ENCODE data around the gene CNGA2. TPM values are rescaled to one million over a fixed set of nuclear protein-coding genes. Genes with fewer than 3 reads are reported as not detected.

The CNGA2 gene
- total and polyA plus RNA-seq, 10 of the 15 experiments (the other 5 are each of a cell fraction or from before 2014, with no cell fraction given), result not detected

- no peak for ATAC-seq
- Histone ChIP-seq H3K79me2 (ENCODE audit: control insufficient read depth, insufficient read depth, low read length) (no peaks in the 10 kb centered on the region), H3K27ac (ENCODE audit: control insufficient read depth, insufficient read depth) (no peak overlapping the region), H3K36me3 (ENCODE audit: control insufficient read depth in 2 of 2, insufficient read depth in 2 of 2, low read length in 1 of 2) (no peaks in the 10 kb centered on the region), H3K9ac (ENCODE audit: control insufficient read depth, insufficient read depth, low read length) (no peak overlapping the region), H4K20me1 (ENCODE audit: control insufficient read depth, insufficient read depth) (no peaks in the 10 kb centered on the region), H3K27me3 (replicated peaks in 1 of 2; ENCODE audit: control insufficient read depth in 2 of 2, insufficient read depth in 2 of 2, low read length in 1 of 2) (no peaks in the 10 kb centered on the region), H3K4me1 (ENCODE audit: control insufficient read depth, insufficient read depth, low read length) (no peaks in the 10 kb centered on the region), H3K4me2 (ENCODE audit: control insufficient read depth, insufficient read depth) (no peak overlapping the region), H3K4me3 (no peak overlapping the region), H3K9me3 (replicated peaks; ENCODE audit: control insufficient read depth, insufficient read depth, low read length) (no peaks in the 10 kb centered on the region), H2AFZ (ENCODE audit: control insufficient read depth, low read depth, low read length) (no peak overlapping the region)
- BruUV-seq (replicated peaks), result no TSS peak
- ChIA-PET CTCF (no interaction called here), RAD21 (ENCODE audit: unreplicated experiment) (no interaction called here), SMC1A (ENCODE audit: uncharacterized antibody, unreplicated experiment) (no interaction called here), POLR2A (no interaction called here)
- no peak for DNase-seq (ENCODE audit: low read depth, low spot score)
- in situ Hi-C loops (cut with MboI), result loop anchor here (25.0 kb wide), 1 partner anchor 931 kb away; no protein-coding TSS in a partner anchor
- intact Hi-C loops (cut with micrococcal nuclease; ENCODE audit: unreplicated experiment), result no loop called here
- no peak for FAIRE-seq
- 64% methylated on average over 6 of the region's 6 CpGs for WGBS (ENCODE audit: insufficient coverage, insufficient replicate concordance, low lambda C conversion rate, missing lambda C conversion rate)
- no peak for TF ChIP-seq CBFB (IDR thresholded peaks at IDR 0.05; ENCODE audit: low read depth)
- no peak for TF ChIP-seq ZNF217 (IDR thresholded peaks at IDR 0.05)
- no peak for TF ChIP-seq POLR2AphosphoS5 (IDR thresholded peaks at IDR 0.05; ENCODE audit: low read length)
- no peak for TF ChIP-seq POLR2A (IDR thresholded peaks at IDR 0.05; ENCODE audit: low read depth, low read length)
- TF ChIP-seq CUX1 (IDR thresholded peaks at IDR 0.05; ENCODE audit: insufficient replicate concordance, low read depth, low read length), result no peak
- no peak for TF ChIP-seq REST (IDR thresholded peaks at IDR 0.05; ENCODE audit: low read depth, low read length)
- no peak for TF ChIP-seq ZNF592 (IDR thresholded peaks at IDR 0.05)
- no peak for TF ChIP-seq EGR1 (IDR thresholded peaks at IDR 0.05; ENCODE audit: borderline replicate concordance in 1 of 2, low read depth in 2 of 2, low read length in 2 of 2)
- TF ChIP-seq SMAD5 (IDR thresholded peaks at IDR 0.05; ENCODE audit: low read depth), result no peak
- no peak for TF ChIP-seq CREB1 (IDR thresholded peaks at IDR 0.05; ENCODE audit: low read depth)
- no peak for TF ChIP-seq BCL11A (IDR thresholded peaks at IDR 0.05; ENCODE audit: low read depth, low read length)
These were observed 41.7 kb upstream of the CNGA2 start for GRCh38 chrX:151692825-151693224.

Data from GM12878 (cell line).